ENCODE results near the gene DENND11.

GRCh38 chr7:141709749-141710148 lies 7.8 kb upstream of the DENND11 start:
- no peak for TF ChIP-seq POLR2A (IDR thresholded peaks at IDR 0.05)
- no peak for TF ChIP-seq CTCF (IDR thresholded peaks at IDR 0.05)

All from heart left ventricle (tissue), 13 donors.